Measurements from ENCODE around the gene CTNNA3.
"Not testable (repeated sequence)": the region's sequence is repeated elsewhere in the genome, so short reads cannot be mapped to it uniquely, and the experiment has no call there.

The CTNNA3 gene

DNA sequence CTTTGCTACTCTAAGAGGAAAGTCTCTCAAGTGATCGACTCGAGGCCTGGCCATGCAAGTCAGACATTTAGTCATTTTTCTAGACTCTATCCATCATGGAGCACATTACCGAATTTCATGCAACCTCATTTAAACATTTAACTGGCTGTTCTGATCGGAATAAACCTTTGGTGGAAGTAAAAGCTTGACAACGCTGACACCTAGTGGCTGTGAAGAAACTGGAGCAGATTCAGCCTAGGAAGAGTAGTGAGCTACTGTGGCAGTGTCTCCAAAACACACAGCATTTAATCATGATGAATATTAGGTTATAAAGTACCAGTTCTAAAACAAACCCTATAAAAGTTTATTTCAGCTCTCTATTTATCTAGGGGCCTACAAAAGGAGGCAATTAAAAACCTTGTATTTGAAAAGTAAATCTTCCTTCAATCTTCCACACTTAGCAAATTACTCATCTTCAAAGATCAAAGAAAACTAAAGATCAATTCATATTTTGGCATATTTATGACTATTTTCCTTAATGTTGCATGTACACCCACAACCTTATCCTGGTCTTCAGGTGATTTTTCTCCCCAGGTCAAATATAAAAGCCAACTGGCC is 175.0 kb downstream of the CTNNA3 start:
- in situ Hi-C loops (cut with MboI; ENCODE audit: low sequenced_read_pairs): no loop called here

DNA sequence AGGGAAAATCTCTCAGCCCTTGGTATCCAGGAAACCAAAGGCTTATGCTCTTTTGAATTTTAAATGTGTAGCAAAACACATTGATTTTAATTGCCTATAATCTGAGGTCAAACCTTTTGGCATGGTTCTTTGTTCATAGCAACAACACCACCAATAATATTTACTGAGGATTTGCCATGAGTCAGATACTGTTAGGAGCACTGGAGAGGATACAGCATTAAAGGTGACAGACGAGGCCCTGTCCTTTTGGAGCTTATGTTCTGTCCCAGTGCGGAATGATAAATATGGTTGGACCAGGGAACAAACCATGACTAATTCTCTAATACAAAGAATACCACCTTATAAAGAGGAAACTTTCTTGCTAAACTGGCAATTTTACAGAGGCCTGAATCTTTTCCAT is 176.6 kb downstream of the CTNNA3 start:
- in situ Hi-C loops (cut with MboI; ENCODE audit: low sequenced_read_pairs): no loop called here

DNA sequence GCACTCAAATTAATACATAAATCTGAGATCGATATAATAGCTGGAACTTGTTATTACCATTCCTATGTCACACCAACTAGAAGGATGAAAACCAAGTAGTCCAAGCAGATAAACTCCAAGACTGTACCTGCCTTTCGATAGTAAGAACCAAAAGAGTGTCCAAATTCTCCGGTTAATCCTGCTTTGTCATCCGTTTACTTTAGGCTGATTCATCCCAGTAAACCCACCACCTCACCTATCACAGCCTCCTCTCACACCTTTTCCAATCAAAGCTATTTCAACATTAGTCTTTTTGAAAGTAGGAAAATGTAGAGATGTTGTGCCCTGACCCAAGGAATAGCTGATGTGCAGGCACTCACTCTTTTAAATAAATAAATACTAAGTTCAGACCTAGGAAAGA is 177.2 kb downstream of the CTNNA3 start:
- in situ Hi-C loops (cut with MboI; ENCODE audit: low sequenced_read_pairs): no loop called here

DNA sequence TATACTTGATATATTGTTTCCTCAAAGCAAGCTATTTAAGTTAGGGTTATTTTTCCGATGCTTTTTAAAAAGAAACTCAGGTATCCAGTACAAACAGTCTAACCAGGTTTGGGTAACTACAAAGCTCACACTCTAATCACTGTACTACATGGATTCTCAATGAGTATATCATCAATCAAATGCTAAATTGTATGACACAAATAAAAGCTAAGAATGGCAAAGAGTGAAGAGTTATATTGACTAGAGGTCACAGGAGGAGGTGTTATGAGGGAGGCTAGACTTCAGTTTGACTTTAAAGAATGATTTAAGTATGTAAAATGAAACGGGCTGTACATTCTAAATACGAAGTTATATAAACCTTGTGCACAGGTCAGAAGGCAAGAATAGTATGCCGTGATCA is 178.0 kb downstream of the CTNNA3 start:
- in situ Hi-C loops (cut with MboI; ENCODE audit: low sequenced_read_pairs): no loop called here

DNA sequence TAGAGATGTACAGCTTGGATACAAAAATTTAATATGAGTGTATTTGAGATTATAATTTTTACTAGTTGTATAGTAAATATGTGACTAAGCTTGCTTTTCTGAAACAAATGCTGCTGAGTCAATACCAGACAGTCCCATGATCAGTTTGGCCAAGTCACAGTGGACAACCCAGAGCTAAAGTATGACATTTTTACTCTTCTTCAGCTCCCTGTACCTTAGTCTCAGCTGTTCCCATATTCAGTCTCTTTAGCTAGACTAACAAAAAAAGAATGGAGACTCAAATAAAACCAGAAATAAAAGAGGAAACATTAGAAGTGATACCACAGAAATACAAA is 189.3 kb downstream of the CTNNA3 start:
- in situ Hi-C loops (cut with MboI; ENCODE audit: low sequenced_read_pairs): no loop called here

DNA sequence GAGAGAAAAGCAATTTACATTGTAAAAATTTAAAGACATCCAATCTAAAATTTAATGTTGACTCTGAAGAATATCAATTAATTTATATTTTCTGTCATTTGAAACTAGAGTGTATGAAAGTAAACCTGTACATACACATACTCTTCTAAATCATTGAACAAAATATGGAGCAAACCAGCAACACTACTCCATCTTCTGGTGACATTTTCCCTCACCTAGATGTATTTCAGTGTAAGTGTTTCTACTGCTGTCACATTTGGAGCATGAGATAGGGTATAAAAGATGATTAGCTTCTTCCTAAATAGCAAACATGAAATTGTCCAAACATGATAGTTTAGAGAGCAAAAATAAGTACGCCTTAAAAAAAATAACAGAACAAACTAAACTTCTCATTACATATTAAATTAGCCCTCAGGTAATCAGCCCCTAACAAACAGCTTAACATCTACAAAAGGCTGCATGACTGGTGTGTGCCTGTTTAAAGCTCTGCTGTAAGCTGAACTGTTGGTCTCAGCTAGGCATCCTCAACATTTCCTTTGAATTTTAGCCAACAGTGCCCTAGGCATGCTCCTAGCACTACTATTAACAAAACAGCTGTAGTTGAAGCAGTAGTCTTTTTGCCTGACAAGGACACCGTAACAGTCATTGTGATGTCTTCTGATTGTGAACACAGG is 189.8 kb downstream of the CTNNA3 start:
- in situ Hi-C loops (cut with MboI; ENCODE audit: low sequenced_read_pairs): no loop called here

DNA sequence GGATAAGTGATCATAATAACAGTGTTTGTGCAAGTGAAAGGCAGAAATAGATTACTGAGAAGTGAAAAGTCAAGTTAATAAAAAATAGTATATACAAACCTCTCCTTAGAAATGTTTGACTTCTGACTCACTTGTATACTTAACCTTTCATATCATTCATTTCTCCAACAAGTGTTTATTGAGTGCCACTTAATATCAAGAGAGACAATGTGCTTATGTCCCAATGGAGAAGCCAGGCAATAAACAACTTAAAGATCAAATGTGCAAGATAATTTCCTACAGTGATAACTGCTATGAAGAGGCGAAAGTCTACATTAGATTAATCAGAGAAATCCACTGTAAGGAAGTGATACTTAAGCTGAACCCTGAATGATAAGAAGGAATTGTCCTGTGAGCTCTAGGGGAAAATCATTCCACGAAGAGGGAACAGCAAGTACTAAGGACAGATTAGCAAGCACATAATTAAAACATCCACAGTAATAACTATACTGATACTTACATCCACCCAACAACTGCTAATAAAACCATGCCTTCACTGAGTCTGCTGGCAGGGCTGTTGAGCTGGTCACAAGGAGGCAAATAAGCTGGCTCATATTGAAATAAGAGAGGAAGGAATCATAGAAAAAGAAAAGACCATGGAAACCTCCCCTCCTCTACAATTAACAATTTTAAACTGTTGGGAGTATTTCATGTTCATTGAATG is 203.5 kb downstream of the CTNNA3 start:
- in situ Hi-C loops (cut with MboI; ENCODE audit: low sequenced_read_pairs): no loop called here

DNA sequence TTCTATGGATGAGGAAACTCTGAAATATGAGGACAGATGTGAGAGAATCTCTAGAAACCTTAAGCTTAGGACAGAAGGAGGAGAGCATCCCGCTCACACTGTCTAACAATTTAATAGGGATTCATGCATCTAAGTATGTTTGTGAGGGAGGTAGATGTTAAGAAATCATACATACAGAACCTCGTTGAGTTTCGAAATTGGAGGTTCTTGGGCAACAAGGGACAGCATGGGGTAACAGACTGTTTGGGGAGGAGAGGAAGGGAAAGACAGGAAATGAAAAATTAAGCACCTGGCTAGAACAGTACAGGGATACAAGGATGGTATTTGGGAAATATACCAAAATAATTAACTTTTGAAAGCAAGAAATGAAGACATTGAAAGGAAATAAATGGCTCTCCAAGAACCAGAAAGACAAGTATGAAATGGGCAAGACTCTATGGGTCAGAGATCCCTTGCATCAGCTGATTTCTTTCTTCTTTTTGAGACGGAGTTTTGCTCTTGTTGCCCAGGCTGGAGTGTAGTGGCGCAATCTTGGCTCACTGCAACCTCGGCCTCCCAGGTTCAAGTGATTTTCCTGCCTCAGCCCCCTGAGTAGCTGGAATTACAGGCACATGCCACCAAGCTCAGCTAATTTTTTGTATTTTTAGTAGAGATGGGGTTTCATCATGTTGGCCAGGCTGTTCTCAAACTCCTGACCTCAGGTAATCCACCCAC is 207.9 kb downstream of the CTNNA3 start:
- in situ Hi-C loops (cut with MboI; ENCODE audit: low sequenced_read_pairs): no loop called here

DNA sequence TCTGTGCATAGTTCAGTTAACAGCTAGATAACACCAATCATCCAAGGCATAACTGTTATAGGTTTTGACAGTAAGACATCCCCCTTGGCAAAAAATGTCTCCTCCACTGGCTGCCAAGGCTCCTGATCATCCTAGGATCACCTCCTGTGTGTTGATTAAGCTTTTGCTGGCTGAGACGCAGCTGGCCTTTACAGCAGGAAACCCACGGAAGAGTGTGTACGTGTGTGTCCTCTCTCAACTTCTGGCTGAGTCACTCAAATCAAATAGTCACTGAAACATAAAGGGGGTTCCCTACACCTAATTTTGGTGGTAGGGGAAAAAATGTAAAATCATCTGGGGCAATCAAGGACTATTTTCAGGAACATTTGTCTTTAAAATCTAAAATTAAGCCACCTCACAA is 208.8 kb downstream of the CTNNA3 start:
- in situ Hi-C loops (cut with MboI; ENCODE audit: low sequenced_read_pairs): no loop called here

DNA sequence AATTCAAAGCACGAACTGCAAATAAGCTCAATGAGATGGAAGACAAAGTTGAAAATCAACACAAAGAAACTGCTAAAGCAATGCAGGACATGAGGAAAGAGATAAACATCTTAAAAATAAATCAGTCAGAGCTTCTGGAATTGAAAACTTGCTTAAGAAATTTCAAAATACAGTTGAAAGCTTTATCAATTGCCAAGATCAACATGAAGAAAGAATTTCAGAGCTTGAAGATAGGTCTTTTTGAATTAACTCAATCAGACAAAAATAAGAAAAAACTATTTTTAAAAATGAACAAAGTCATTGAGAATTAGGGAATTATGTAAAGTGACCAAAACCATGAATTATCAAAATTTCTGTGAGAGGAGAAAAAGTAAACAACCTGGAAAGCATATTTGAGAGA is 218.1 kb downstream of the CTNNA3 start:
- in situ Hi-C loops (cut with MboI; ENCODE audit: low sequenced_read_pairs): no loop called here

DNA sequence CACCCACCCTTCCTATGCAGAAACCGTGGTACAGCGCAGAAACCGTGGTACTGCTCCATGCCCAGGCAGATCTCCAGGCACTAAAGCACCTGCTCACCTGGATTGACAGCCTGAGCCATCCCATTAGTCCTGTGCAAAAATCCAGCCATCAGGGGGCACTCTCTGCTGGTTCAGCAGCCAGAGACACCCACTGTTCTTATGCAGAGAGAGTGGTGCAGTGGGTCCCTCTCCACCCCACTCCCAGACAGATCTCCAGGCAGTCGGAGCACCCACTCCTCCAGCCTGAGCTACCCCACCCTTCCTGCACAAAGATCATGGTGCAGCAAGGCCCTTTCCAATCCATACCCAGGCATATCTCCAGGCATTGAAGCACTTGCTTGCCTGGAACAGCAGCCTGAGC is 219.8 kb downstream of the CTNNA3 start:
- in situ Hi-C loops (cut with MboI; ENCODE audit: low sequenced_read_pairs): no loop called here

DNA sequence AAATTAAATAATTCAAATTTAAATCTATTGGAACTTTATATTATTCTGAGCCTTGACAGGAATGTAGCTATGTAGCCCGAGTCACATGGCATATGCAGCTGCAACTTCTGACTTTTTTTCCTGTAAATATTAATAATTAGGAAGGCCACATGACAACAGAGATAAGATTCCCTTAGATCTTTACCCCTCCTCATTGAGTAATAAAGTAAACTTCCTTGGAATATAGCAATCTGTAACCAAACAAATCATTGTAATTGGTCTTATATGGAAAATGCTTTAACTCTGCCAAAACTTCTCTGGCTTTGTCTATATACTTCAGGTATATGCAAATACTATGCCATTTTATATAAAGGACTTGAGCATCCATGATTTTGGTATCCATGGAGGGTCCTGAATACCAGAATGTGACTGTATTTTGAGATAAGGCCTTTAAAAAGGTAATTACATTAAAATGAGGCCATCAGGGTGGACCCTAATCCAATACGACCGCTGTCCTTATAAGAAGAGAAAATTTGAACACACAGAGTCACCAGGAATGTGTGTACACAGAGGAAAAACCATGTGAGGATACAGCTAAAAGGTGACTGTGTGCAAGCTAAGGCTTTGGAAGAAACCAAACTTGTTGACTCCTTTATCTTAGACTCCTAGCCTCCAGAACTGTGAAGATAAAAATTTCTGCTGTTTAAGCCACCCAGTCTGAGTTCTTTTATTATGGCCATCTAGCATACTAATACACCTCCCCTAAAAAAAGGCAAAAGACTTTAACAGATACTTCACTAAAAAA is 222.0 kb downstream of the CTNNA3 start:
- in situ Hi-C loops (cut with MboI; ENCODE audit: low sequenced_read_pairs): no loop called here

DNA sequence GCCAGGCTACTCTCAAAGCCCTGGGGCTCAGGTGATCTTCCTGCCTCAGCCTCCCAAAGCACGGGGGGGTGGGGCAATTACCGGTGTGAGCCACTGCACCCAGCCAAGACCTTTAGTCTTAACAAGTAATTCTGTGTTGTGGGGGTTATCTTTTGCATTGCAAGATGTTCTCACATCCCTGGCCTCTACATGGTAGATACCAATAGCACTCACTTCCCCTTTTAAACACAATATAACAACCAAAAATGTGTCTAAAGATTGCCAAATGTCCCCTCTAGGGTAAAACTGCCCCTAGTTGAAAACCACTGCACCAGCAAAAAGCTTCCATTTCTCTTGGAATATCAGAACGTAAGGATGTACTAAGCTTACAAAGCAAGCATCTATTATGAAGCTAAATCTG is 225.0 kb downstream of the CTNNA3 start:
- in situ Hi-C loops (cut with MboI; ENCODE audit: low sequenced_read_pairs): no loop called here

DNA sequence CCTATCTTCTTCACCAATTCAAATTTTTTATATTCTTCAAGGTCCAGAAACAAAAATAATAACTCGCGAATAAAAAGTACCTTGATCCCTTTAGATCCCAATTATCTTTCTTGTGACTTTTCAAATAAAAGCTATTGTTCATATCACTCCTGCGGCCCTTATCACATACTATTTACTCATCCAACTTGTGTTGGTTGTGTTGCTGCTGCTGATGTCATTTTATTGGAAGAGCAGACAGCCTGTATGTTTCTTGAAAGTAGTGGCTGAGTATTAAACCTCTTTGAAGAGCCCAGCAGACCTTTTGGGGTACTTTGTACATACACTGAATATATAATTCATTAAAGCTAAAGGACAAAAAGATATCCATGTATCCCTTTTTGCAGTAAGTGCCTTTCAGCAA is 231.7 kb downstream of the CTNNA3 start:
- in situ Hi-C loops (cut with MboI; ENCODE audit: low sequenced_read_pairs): no loop called here

DNA sequence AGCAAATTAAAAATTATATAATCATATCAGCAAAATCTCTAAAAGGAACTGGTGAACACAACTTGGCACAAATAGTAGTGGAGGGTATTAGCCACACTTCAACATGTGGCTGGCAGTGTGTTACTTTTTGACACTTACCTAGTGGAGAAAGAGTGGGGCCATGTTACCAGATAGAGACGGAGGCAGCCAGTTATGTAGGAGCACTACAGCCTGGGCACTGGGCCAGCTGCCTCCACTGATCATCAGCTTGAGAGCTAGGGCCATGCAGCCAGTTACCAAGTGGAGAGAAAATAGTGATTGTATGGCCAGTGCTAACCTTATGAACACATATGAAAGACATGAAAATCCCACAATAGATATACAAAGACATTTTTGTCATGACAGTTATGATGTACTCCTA is 243.1 kb downstream of the CTNNA3 start:
- in situ Hi-C loops (cut with MboI; ENCODE audit: low sequenced_read_pairs): no loop called here

DNA sequence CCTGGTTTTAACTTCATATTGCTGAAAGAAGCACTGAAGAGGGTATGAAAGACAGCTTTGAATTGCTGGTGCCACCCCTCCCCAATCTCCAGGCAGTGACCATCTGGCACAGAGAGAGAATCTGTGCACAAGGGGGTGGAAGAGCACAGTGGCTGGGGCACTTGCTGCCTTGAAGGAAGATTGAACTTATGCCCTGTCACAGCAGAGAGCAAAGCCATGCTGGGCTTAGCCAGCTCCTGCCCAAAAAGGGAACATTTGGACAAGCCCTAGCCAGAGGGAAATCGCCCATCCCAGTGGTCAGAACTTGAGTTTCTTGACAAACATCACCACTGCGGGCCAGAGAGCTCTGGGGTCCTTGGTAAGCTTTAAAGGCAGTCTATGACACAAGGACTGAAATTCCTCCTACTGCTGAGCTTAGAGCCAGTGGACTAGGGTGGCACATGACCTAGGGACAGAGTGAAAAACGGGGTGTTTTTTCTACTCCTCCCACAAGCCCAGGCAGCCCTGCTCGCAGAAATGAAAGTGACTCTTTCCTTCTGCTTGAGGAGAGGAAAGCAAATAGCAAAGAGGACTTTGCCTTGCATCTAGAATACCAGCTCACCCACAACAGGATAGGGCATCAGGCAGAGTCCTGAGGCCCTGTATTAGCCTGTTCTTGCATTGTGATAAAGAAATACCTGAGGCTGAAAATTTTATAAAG is 257.2 kb downstream of the CTNNA3 start:
- in situ Hi-C loops (cut with MboI; ENCODE audit: low sequenced_read_pairs): no loop called here

DNA sequence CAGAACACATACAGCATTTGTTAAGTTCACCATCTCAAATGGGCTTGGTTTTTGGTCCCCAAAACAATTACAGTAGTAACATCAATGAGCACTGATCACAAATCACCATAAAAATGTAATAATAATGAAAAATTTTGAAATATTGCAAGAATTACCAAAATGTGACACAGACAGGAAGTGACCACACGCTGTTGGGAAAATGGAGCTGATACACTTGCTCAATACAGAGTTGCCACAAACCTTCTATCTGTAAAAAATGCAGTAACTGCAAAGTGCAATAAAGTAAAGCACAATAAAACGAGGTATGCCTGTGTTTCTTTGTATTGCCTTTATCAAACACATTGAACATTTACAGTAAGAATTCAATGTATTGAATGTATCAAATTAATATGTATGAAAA is 262.7 kb downstream of the CTNNA3 start:
- in situ Hi-C loops (cut with MboI; ENCODE audit: low sequenced_read_pairs): no loop called here

DNA sequence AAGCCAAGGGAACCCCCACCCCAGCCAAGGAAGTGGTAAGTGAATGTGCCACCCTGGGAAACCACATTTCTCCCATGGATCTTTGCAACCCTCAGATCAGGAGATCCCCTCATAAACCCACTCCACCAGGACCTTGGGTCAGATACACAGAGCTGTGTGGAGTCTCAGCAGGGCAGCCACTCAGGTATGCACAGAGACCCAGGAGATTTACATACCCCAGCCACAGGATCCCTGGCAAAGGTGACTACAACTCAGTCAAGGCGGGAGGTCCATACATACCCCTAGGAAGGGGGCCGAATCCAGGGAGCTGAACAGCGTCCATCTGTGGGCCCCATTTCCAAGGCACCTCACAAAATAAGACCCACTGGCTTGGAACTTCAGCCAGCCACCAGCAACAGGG is 293.4 kb downstream of the CTNNA3 start:
- in situ Hi-C loops (cut with MboI; ENCODE audit: low sequenced_read_pairs): no loop called here

DNA sequence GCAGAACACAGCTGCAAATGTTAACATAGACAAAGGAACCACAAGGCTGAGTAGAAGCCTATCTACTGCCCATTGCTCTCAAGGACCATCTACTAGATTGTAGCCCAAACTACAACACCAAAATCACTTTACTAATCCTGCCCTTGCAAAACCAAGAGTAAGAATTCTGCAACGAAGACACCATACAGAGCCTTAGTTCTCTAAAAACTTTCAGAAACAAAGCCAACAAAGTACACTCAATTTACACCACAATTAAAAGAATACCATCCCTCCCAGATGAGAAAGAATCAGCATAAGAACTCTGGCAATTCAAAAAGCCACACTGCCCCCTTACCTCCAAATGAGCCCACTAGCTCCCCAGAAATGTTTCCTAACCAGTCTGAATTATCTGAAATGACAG is 294.3 kb downstream of the CTNNA3 start:
- in situ Hi-C loops (cut with MboI; ENCODE audit: low sequenced_read_pairs): no loop called here

DNA sequence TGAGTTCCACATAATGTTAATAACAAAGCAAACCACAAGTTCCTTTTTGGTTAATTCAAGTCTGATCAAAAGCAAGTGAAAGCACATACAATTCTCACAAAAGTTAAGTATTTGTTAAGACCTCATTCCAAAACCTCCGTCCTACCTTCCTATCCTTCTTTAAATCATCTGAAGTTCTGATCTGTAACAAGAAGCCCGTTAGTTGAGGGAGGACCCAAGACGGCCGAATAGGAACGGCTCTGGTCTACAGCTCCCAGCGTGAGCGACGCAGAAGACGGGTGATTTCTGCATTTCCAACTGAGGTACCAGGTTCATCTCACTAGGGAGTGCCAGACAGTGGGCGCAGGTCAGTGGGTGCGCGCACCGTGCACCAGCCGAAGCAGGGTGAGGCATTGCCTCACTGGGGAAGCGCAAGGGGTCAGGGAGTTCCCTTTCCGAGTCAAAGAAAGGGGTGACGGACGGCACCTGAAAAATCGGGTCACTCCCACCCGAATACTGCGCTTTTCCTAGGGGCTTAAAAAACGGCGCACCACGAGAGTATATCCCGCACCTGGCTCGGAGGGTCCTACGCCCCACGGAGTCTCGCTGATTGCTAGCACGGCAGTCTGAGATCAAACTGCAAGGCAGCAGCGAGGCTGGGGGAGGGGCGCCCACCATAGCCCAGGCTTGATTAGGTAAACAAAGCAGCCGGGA is 309.0 kb downstream of the CTNNA3 start:
- in situ Hi-C loops (cut with MboI; ENCODE audit: low sequenced_read_pairs): not testable (repeated sequence)
